DOHH2 (cell line): ENCODE data around the gene EYA2.

ENCODE experiments used
- H3F3A ChIP-seq: fragments of 200-600 bp; sonication (generic), shearing (Covaris generic); 2 replicates; pipeline ENCODE4 v1.6.0; 2016; ENCODE audit warnings: antibody characterized with exemption, mild to moderate bottlenecking; ENCODE audit not compliant: control insufficient read depth, insufficient read depth
- H3K27ac ChIP-seq: fragments of 200-600 bp; sonication (generic); 2 replicates; pipeline ENCODE4 v1.5.1; 2014; ENCODE audit warnings: low read depth, mild to moderate bottlenecking, low read length, moderate library complexity
- H3K27me3 ChIP-seq: fragments of 200-600 bp; sonication (generic); 2 replicates; pipeline ENCODE4 v1.6.1; 2014; ENCODE audit warnings: mild to moderate bottlenecking, low read length, mixed read lengths; ENCODE audit not compliant: control insufficient read depth
- H3K36me3 ChIP-seq: fragments of 200-600 bp; sonication (generic); 2 replicates; pipeline ENCODE4 v1.6.1; 2014; ENCODE audit warnings: mild to moderate bottlenecking, low read length, moderate library complexity, mixed read lengths; ENCODE audit not compliant: control insufficient read depth
- H3K4me1 ChIP-seq: fragments of 200-600 bp; sonication (generic); 2 replicates; pipeline ENCODE4 v1.6.1; 2014; ENCODE audit warnings: mild to moderate bottlenecking, low read length, mixed read lengths; ENCODE audit not compliant: control insufficient read depth
- H3K4me2 ChIP-seq: fragments of 200-600 bp; sonication (generic); 2 replicates; pipeline ENCODE4 v1.6.0; 2014; ENCODE audit warnings: mild to moderate bottlenecking, low read length, moderate library complexity
- H3K4me3 ChIP-seq: fragments of 200-600 bp; sonication (generic); 2 replicates; pipeline ENCODE4 v1.5.1; 2014; ENCODE audit warnings: mild to moderate bottlenecking, low read length, mixed read lengths
- H3K79me2 ChIP-seq: fragments of 200-600 bp; sonication (generic); 2 replicates; pipeline ENCODE4 v1.6.1; 2014; ENCODE audit warnings: mild to moderate bottlenecking, low read length, mixed read lengths; ENCODE audit not compliant: control insufficient read depth
- H3K9me2 ChIP-seq: fragments of 200-600 bp; sonication (generic); replicated peaks from 2 replicates; pipeline ENCODE4 v1.6.1; 2014; ENCODE audit warnings: mild to moderate bottlenecking, low read length, mixed read lengths; ENCODE audit not compliant: control insufficient read depth
- H3K9me3 ChIP-seq: fragments of 200-600 bp; sonication (generic); 2 replicates; pipeline ENCODE4 v1.6.1; 2014; ENCODE audit warnings: antibody characterized with exemption, low read length, mixed read lengths; ENCODE audit not compliant: control insufficient read depth, insufficient read depth
- H4K20me1 ChIP-seq: fragments of 200-600 bp; sonication (generic); 2 replicates; pipeline ENCODE4 v1.6.0; 2014; ENCODE audit warnings: low read depth, mild to moderate bottlenecking, antibody characterized with exemption, low read length, moderate library complexity; ENCODE audit not compliant: control insufficient read depth, insufficient read depth
- EZH2phosphoT487 ChIP-seq: fragments of 200-600 bp; sonication (generic); IDR thresholded peaks from 2 replicates; pipeline ENCODE4 v1.6.1; 2017; ENCODE audit warnings: borderline replicate concordance, mild to moderate bottlenecking, antibody characterized with exemption, low read length, moderate library complexity, mixed read lengths
- TF ChIP-seq, protein P1 (sequence below): fragments of 200-600 bp; sonication (generic); IDR thresholded peaks from one replicate; pipeline ENCODE4 v1.5.1; 2014; ENCODE audit warnings: antibody characterized with exemption, mild to moderate bottlenecking, low read depth, low read length; ENCODE audit not compliant: poor library complexity, severe bottlenecking

Gene EYA2

DNA sequence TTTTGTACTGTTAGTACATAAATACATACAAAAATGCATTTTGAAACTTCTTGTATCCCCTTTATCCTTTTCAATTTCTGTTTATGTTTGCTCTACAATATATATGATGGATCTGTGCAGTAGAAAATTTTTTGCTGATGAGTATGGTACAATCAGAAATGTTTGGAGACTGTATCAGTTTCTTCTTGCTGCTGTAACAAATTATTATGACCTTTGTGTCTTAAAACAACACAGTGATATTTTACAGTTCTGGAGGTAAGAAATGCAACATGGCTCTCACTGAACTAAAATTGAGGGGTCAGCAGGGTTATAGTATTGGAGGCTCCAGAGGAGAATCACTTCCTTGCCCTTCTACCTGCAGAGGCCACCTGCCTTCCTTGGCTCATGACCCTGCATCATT lies 184.4 kb downstream of the EYA2 start:
- TF ChIP-seq EZH2phosphoT487 = no peak
- TF ChIP-seq, protein P1, sequence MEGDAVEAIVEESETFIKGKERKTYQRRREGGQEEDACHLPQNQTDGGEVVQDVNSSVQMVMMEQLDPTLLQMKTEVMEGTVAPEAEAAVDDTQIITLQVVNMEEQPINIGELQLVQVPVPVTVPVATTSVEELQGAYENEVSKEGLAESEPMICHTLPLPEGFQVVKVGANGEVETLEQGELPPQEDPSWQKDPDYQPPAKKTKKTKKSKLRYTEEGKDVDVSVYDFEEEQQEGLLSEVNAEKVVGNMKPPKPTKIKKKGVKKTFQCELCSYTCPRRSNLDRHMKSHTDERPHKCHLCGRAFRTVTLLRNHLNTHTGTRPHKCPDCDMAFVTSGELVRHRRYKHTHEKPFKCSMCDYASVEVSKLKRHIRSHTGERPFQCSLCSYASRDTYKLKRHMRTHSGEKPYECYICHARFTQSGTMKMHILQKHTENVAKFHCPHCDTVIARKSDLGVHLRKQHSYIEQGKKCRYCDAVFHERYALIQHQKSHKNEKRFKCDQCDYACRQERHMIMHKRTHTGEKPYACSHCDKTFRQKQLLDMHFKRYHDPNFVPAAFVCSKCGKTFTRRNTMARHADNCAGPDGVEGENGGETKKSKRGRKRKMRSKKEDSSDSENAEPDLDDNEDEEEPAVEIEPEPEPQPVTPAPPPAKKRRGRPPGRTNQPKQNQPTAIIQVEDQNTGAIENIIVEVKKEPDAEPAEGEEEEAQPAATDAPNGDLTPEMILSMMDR = no peak
- Histone ChIP-seq H3K27me3 (no peaks in the 10 kb centered on the region), H3K27ac (no peak overlapping the region), H3K36me3 (no peaks in the 10 kb centered on the region), H3K79me2 (no peaks in the 10 kb centered on the region), H3K9me2 (no peaks in the 10 kb centered on the region), H3K4me3 (no peak overlapping the region), H3K4me2 (no peak overlapping the region), H3K9me3 (no peaks in the 10 kb centered on the region), H3F3A (no peaks in the 10 kb centered on the region), H3K4me1 (no peaks in the 10 kb centered on the region), H4K20me1 (no peaks in the 10 kb centered on the region)

DNA sequence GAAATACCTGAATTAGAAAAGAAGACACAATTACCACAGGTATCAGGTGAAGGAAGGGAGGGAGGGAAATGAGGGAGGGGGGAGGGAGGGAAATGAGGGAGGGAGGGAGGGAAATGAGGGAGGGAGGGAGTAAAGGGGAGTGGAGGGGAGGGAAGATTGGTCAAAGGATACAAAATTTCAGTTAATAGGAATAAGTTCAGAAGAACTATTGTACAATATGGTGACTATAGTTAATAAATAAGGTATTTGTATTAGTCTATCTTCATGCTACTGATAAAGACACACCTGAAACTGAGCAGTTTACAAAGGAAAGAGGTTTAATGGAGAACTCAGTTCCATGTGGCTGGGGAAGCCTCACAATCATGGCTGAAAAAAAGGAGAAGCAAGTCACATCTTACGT lies 185.7 kb downstream of the EYA2 start:
- H3K9me2 ChIP-seq = no peaks in the 10 kb centered on the region
- H4K20me1 ChIP-seq = no peaks in the 10 kb centered on the region
- no peaks in the 10 kb centered on the region for H3F3A ChIP-seq
- no peak overlapping the region for H3K27ac ChIP-seq
- no peak overlapping the region for H3K4me2 ChIP-seq
- no peak overlapping the region for H3K4me3 ChIP-seq
- no peaks in the 10 kb centered on the region for H3K79me2 ChIP-seq
- H3K9me3 ChIP-seq = no peaks in the 10 kb centered on the region
- TF ChIP-seq, protein P1 = no peak
- TF ChIP-seq EZH2phosphoT487 = no peak
- no peaks in the 10 kb centered on the region for H3K4me1 ChIP-seq
- H3K36me3 ChIP-seq = no peaks in the 10 kb centered on the region
- no peaks in the 10 kb centered on the region for H3K27me3 ChIP-seq

DNA sequence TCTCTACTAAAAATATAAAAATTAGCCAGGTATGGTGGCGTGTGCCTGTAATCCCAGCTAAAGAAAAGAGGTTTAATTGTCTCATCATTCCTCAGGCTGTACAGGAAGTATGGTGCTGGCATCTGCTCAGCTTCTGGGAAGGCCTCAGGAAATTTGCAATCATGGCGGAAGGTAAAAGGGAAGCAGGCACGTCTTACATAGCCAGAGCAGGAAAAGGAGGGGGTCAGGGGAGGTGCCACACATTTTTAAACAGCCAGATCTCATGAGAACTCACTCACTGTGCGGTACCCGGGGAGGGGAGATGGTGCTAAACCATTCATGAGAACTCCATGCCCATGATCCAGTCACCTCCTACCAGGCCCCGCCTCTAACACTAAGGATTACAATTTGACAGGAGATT lies 191.7 kb downstream of the EYA2 start:
- no peaks in the 10 kb centered on the region for H3K27me3 ChIP-seq
- no peaks in the 10 kb centered on the region for H3K9me2 ChIP-seq
- H3K79me2 ChIP-seq = no peaks in the 10 kb centered on the region
- no peak overlapping the region for H3K27ac ChIP-seq
- H3F3A ChIP-seq = no peaks in the 10 kb centered on the region
- no peaks in the 10 kb centered on the region for H3K9me3 ChIP-seq
- no peaks in the 10 kb centered on the region for H3K36me3 ChIP-seq
- H3K4me1 ChIP-seq = no peaks in the 10 kb centered on the region
- TF ChIP-seq, protein P1 = no peak
- TF ChIP-seq EZH2phosphoT487 = no peak
- H3K4me2 ChIP-seq = no peak overlapping the region
- no peak overlapping the region for H3K4me3 ChIP-seq
- H4K20me1 ChIP-seq = no peaks in the 10 kb centered on the region

DNA sequence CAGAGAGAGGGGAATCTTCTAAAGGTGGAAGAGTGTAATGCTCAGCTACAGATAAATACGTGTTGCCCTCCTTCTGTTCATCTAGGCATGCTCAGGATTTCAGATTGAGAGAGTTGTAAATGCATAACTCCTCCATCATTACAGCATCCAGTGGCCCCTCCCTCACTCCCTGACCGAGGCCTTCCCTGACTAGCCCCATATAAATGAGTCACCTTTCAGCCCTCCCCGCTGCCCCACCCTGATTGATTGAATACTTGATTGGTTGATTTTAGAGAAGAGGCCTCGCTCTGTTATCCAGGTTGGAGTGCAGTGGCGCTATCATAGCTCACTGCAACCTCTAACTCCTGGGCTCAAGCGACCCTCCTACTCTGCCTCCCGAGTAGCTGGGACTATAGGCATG lies 193.7 kb downstream of the EYA2 start:
- Histone ChIP-seq H3K36me3 (no peaks in the 10 kb centered on the region), H3K4me1 (no peaks in the 10 kb centered on the region)
- TF ChIP-seq, protein P1 = no peak
- no peak for TF ChIP-seq EZH2phosphoT487

More for the DNA sequence above, 193.7 kb downstream of the EYA2 start:
- H3K9me3 ChIP-seq = no peaks in the 10 kb centered on the region
- H3K27me3 ChIP-seq = no peaks in the 10 kb centered on the region
- no peak overlapping the region for H3K4me3 ChIP-seq
- no peak overlapping the region for H3K27ac ChIP-seq
- H3K4me2 ChIP-seq = no peak overlapping the region
- H3K79me2 ChIP-seq = no peaks in the 10 kb centered on the region
- no peaks in the 10 kb centered on the region for H4K20me1 ChIP-seq
- no peaks in the 10 kb centered on the region for H3F3A ChIP-seq
- no peaks in the 10 kb centered on the region for H3K9me2 ChIP-seq
